WTC11 (cell line): ENCODE results near the gene INPP5E.

ENCODE experiments used
- CREB1 ChIP-seq: sonication (generic); formaldehyde crosslinking; IDR thresholded peaks from 2 replicates; pipeline ENCODE4 v1.8.0; 2023; ENCODE audit warnings: mild to moderate bottlenecking, missing genetic modification reagents
- CTCF ChIP-seq: fragments of 200-600 bp; IDR thresholded peaks from 2 replicates; pipeline ENCODE4 v1.8.0; 2022; ENCODE audit warnings: antibody characterized with exemption
- ERG ChIP-seq: fragments of 250-450 bp; sonication (Bioruptor Pico); IDR thresholded peaks from 2 replicates; pipeline ENCODE4 v1.8.0; 2021; ENCODE audit warnings: mild to moderate bottlenecking
- ESRRA ChIP-seq: sonication (generic); formaldehyde crosslinking; IDR thresholded peaks from 2 replicates; pipeline ENCODE4 v1.8.1; 2022; ENCODE audit warnings: mild to moderate bottlenecking, missing genetic modification reagents, borderline replicate concordance
- FOXP4 ChIP-seq: sonication (generic); formaldehyde crosslinking; IDR thresholded peaks from 2 replicates; pipeline ENCODE4 v1.8.0; 2022; ENCODE audit warnings: mild to moderate bottlenecking, missing genetic modification reagents
- IRF1 ChIP-seq: sonication (generic); formaldehyde crosslinking; IDR thresholded peaks from 2 replicates; pipeline ENCODE4 v1.8.0; 2023; ENCODE audit warnings: missing genetic modification reagents
- MYBL2 ChIP-seq: sonication (generic); formaldehyde crosslinking; IDR thresholded peaks from 2 replicates; pipeline ENCODE4 v1.8.1; 2023; ENCODE audit warnings: mild to moderate bottlenecking, moderate library complexity, missing genetic modification reagents
- NFYB ChIP-seq: sonication (generic); formaldehyde crosslinking; conservative IDR thresholded peaks from 2 replicates; pipeline ENCODE4 v1.8.0; 2022; ENCODE audit warnings: low read depth, missing genetic modification reagents
- SP1 ChIP-seq: sonication (generic); formaldehyde crosslinking; conservative IDR thresholded peaks from 2 replicates; pipeline ENCODE4 v1.8.1; 2022; ENCODE audit warnings: missing genetic modification reagents
- TP53 ChIP-seq: sonication (generic); formaldehyde crosslinking; IDR thresholded peaks from 2 replicates; pipeline ENCODE4 v1.8.1; 2023; ENCODE audit warnings: mild to moderate bottlenecking, missing genetic modification reagents
- USF1 ChIP-seq: sonication (generic); formaldehyde crosslinking; IDR thresholded peaks from 2 replicates; pipeline ENCODE4 v1.8.0; 2022; ENCODE audit warnings: mild to moderate bottlenecking, missing genetic modification reagents
- ZBTB21 ChIP-seq: sonication (generic); formaldehyde crosslinking; IDR thresholded peaks from 2 replicates; pipeline ENCODE4 v1.8.1; 2023; ENCODE audit warnings: mild to moderate bottlenecking, missing genetic modification reagents, borderline replicate concordance
- ZBTB43 ChIP-seq: sonication (generic); formaldehyde crosslinking; IDR thresholded peaks from 2 replicates; pipeline ENCODE4 v1.8.1; 2023; ENCODE audit warnings: mild to moderate bottlenecking, missing genetic modification reagents
- ZNF317 ChIP-seq: sonication (generic); formaldehyde crosslinking; IDR thresholded peaks from 2 replicates; pipeline ENCODE4 v1.8.1; 2023; ENCODE audit warnings: low read depth, mild to moderate bottlenecking, moderate library complexity, missing genetic modification reagents, borderline replicate concordance

GRCh38 chr9:136451221-136451877 is 11.7 kb upstream of the INPP5E start:
- TF ChIP-seq SP1 (CRISPR knock-in tag) (no peak), CTCF (no peak), CREB1 (CRISPR knock-in tag) (no peak), ZNF317 (CRISPR knock-in tag) (no peak), ZBTB43 (no peak), ESRRA (CRISPR knock-in tag) (no peak), IRF1 (CRISPR knock-in tag) (no peak), USF1 (no peak), ZBTB21 (CRISPR knock-in tag) (no peak), NFYB (CRISPR knock-in tag) (no peak), FOXP4 (CRISPR knock-in tag) (no peak), MYBL2 (CRISPR knock-in tag) (no peak), TP53 (CRISPR knock-in tag) (no peak), ERG (CRISPR knock-in tag) (no peak)
